ENCODE data around the gene STXBP5L.

STXBP5L gene

GRCh38 chr3:121231872-121232271, 323.9 kb downstream of the STXBP5L start:
- TF ChIP-seq CTCF (IDR thresholded peaks at IDR 0.05; ENCODE audit: low read depth, low read length): no peak
- H3K4me3 ChIP-seq (ENCODE audit: low read depth, low read length): no peak overlapping the region

- no peak overlapping the region for H3K4me3 ChIP-seq (ENCODE audit: low read depth, low read length)
- no peak for TF ChIP-seq CTCF (IDR thresholded peaks at IDR 0.05; ENCODE audit: low read depth, low read length)
Measured at GRCh38 chr3:121232309-121233225, 324.6 kb downstream of the STXBP5L start.

GRCh38 chr3:121243208-121243607, 335.2 kb downstream of the STXBP5L start:
- TF ChIP-seq CTCF (IDR thresholded peaks at IDR 0.05; ENCODE audit: low read depth, low read length): no peak
- H3K4me3 ChIP-seq (ENCODE audit: low read depth, low read length): no peak overlapping the region

- no peak overlapping the region for H3K4me3 ChIP-seq (ENCODE audit: low read depth, low read length)
- no peak for TF ChIP-seq CTCF (IDR thresholded peaks at IDR 0.05; ENCODE audit: low read depth, low read length)
Measured at GRCh38 chr3:121252676-121253075, 344.7 kb downstream of the STXBP5L start.

- TF ChIP-seq CTCF (IDR thresholded peaks at IDR 0.05; ENCODE audit: low read depth, low read length): no peak
- no peak overlapping the region for H3K4me3 ChIP-seq (ENCODE audit: low read depth, low read length)
Measured at GRCh38 chr3:121269389-121269788, 361.4 kb downstream of the STXBP5L start.

- no peak overlapping the region for H3K4me3 ChIP-seq (ENCODE audit: low read depth, low read length)
- no peak for TF ChIP-seq CTCF (IDR thresholded peaks at IDR 0.05; ENCODE audit: low read depth, low read length)
Measured at GRCh38 chr3:121274411-121274810, 366.4 kb downstream of the STXBP5L start.

GRCh38 chr3:121295452-121295851, 387.4 kb downstream of the STXBP5L start:
- TF ChIP-seq CTCF (IDR thresholded peaks at IDR 0.05; ENCODE audit: low read depth, low read length): no peak
- no peak overlapping the region for H3K4me3 ChIP-seq (ENCODE audit: low read depth, low read length)

Data from WI38 (cell line).